Bone marrow (tissue), 2 donors: ENCODE data around the gene KLHL13.
"Not testable (repeated sequence)": the region's sequence is repeated elsewhere in the genome, so short reads cannot be mapped to it uniquely, and the experiment has no call there.

ENCODE experiments used
- DNase-seq, 2 donors: peaks; one replicate each; lab custom pipeline; 2025; lab: John Stamatoyannopoulos, UW

KLHL13 gene

GRCh38 chrX:117992192-117992723 is 124.4 kb downstream of the KLHL13 start:
- DNase-seq = no peak

- no peak for DNase-seq
These were observed 126.2 kb downstream of the KLHL13 start for GRCh38 chrX:117990438-117990837.

GRCh38 chrX:117989512-117989911 is 127.1 kb downstream of the KLHL13 start:
- DNase-seq = no peak

- DNase-seq = no peak
These were observed 129.2 kb downstream of the KLHL13 start for GRCh38 chrX:117987373-117987772.

GRCh38 chrX:117985241-117985640 is 131.4 kb downstream of the KLHL13 start:
- DNase-seq = no peak

- no peak for DNase-seq
These were observed 133.8 kb downstream of the KLHL13 start for GRCh38 chrX:117982694-117983392.

- no peak for DNase-seq
These were observed 138.2 kb downstream of the KLHL13 start for GRCh38 chrX:117978402-117978801.

GRCh38 chrX:117977526-117977925 is 139.1 kb downstream of the KLHL13 start:
- no peak for DNase-seq

GRCh38 chrX:117973110-117973807 is 143.4 kb downstream of the KLHL13 start:
- DNase-seq = no peak

- no peak for DNase-seq
These were observed 143.9 kb downstream of the KLHL13 start for GRCh38 chrX:117972711-117973109.

- no peak for DNase-seq
These were observed 146.8 kb downstream of the KLHL13 start for GRCh38 chrX:117969782-117970181.

GRCh38 chrX:117969328-117969727 is 147.3 kb downstream of the KLHL13 start:
- DNase-seq = no peak

GRCh38 chrX:117959045-117959444 is 157.6 kb downstream of the KLHL13 start:
- no peak for DNase-seq

GRCh38 chrX:117957128-117957527 is 159.5 kb downstream of the KLHL13 start:
- no peak for DNase-seq

GRCh38 chrX:117939296-117939695 is 177.3 kb downstream of the KLHL13 start:
- DNase-seq = not testable (repeated sequence)

GRCh38 chrX:117936118-117936517 is 180.5 kb downstream of the KLHL13 start:
- no peak for DNase-seq

GRCh38 chrX:117930116-117930515 is 186.5 kb downstream of the KLHL13 start:
- DNase-seq = not testable (repeated sequence)

GRCh38 chrX:117919755-117920154 is 196.9 kb downstream of the KLHL13 start:
- DNase-seq = no peak

GRCh38 chrX:117910216-117910615 is 206.4 kb downstream of the KLHL13 start:
- no peak for DNase-seq

GRCh38 chrX:117898226-117898625 is 218.4 kb downstream of the KLHL13 start:
- no peak for DNase-seq

GRCh38 chrX:117895418-117895817 is 221.2 kb downstream of the KLHL13 start:
- no peak for DNase-seq

- no peak for DNase-seq
These were observed 224.1 kb downstream of the KLHL13 start for GRCh38 chrX:117892469-117892868.

GRCh38 chrX:117871796-117872195 is 244.8 kb downstream of the KLHL13 start:
- DNase-seq = no peak
